CMK (cell line): ENCODE measurements around the gene EXOSC6.
"Not testable (repeated sequence)": the region's sequence is repeated elsewhere in the genome, so short reads cannot be mapped to it uniquely, and the experiment has no call there.

ENCODE experiments used
- DNase-seq: peaks from one replicate; pipeline ENCODE4 v3.0.0-alpha.2; 2010; ENCODE audit warnings: low read depth

EXOSC6 gene

GRCh38 chr16:70254180-70254964, 2.6 kb upstream of the EXOSC6 start:
- DNase-seq, result no peak

GRCh38 chr16:70253291-70254106, 1.8 kb upstream of the EXOSC6 start:
- DNase-seq, result no peak

- DNase-seq, result no peak
Observed at GRCh38 chr16:70252355-70252988, 732 bp upstream of the EXOSC6 start.

GRCh38 chr16:70250748-70251628, 752 bp downstream of the EXOSC6 start:
- no peak for DNase-seq

GRCh38 chr16:70249697-70250096, 2.0 kb downstream of the EXOSC6 start:
- DNase-seq, result not testable (repeated sequence)

- DNase-seq, result not testable (repeated sequence)
Observed at GRCh38 chr16:70238773-70239172, 13.0 kb downstream of the EXOSC6 start.

- DNase-seq, result not testable (repeated sequence)
Observed at GRCh38 chr16:70231831-70232230, 19.9 kb downstream of the EXOSC6 start.

GRCh38 chr16:70226024-70226423, 25.7 kb downstream of the EXOSC6 start:
- DNase-seq, result not testable (repeated sequence)

GRCh38 chr16:70225430-70225829, 26.3 kb downstream of the EXOSC6 start:
- not testable (repeated sequence) for DNase-seq

GRCh38 chr16:70224645-70225044, 27.1 kb downstream of the EXOSC6 start:
- DNase-seq, result not testable (repeated sequence)

GRCh38 chr16:70223971-70224513, 27.7 kb downstream of the EXOSC6 start:
- not testable (repeated sequence) for DNase-seq

- not testable (repeated sequence) for DNase-seq
Observed at GRCh38 chr16:70223216-70223615, 28.5 kb downstream of the EXOSC6 start.

- DNase-seq, result not testable (repeated sequence)
Observed at GRCh38 chr16:70222574-70222973, 29.2 kb downstream of the EXOSC6 start.

GRCh38 chr16:70218586-70218985, 33.2 kb downstream of the EXOSC6 start:
- DNase-seq, result not testable (repeated sequence)

- DNase-seq, result not testable (repeated sequence)
Observed at GRCh38 chr16:70206382-70206781, 45.4 kb downstream of the EXOSC6 start.

GRCh38 chr16:70204668-70205405, 46.9 kb downstream of the EXOSC6 start:
- DNase-seq, result not testable (repeated sequence)

GRCh38 chr16:70204010-70204409, 47.7 kb downstream of the EXOSC6 start:
- DNase-seq, result not testable (repeated sequence)

GRCh38 chr16:70203508-70203907, 48.2 kb downstream of the EXOSC6 start:
- not testable (repeated sequence) for DNase-seq

- DNase-seq, result not testable (repeated sequence)
Observed at GRCh38 chr16:70200063-70200462, 51.7 kb downstream of the EXOSC6 start.

GRCh38 chr16:70199170-70199569, 52.6 kb downstream of the EXOSC6 start:
- not testable (repeated sequence) for DNase-seq
